Stimulated activated CD4-positive, alpha-beta T cell treated with anti-CD3 and anti-CD28 coated beads, Interleukin-1b, Interleukin-23, amount 100 ng/mL, for 24 hours (primary cell): ENCODE results near the gene PSRC1.

Source experiments
- DNase-seq, 4 experiments: peaks; one replicate each; pipeline ENCODE4 v3.0.0-alpha.2; 2020; ENCODE audit warnings: low read depth in 4 of 4, low spot score in 1 of 4

The PSRC1 gene

DNA sequence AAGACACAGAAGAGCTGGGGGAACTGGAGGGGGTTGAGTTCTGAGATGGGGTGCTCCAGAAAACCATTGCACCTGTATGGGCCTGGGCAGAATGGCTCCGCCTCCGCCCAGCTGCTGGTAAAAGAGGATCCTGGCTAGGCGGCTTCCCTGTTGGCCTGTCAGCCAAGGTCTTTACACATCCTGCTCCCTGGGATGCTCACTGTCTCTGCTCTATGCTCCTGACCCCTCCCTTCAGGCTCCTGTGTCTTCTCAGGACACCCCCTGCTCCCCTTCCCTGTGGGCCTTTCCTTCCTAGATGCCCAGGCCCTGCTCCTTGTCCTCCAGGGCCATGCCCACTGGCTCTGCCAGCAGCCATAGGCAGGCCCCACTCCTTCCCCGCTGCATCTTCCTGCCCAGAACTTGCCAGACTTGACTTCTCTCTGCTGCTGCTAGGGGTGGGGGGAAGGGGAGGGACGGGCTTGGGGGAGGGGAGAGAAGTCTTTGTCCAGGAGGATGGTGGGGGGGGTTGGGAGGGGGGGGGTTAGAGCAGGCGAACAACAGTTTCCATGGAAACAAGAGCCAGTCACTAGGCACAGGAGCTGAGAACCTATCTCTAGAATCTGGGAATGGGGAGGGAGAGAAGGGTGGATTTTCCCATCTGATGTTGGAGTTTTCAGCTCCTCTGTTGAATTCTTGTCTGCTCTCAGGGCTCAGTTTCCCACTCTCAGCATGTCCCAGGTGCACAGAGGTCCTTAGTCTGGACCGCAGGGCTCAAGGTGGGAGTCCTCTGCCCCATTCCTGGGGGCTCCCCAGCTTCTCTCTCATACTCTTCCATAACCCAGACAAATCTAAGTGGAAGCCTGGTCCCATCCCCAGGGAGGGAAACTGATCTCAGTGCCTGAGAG lies 23.0 kb downstream of the PSRC1 start:
- no peak for DNase-seq

GRCh38 chr1:109258481-109259466 lies 24.2 kb downstream of the PSRC1 start:
- DNase-seq: no peak

GRCh38 chr1:109257682-109258421 lies 25.1 kb downstream of the PSRC1 start:
- no peak for DNase-seq

DNA sequence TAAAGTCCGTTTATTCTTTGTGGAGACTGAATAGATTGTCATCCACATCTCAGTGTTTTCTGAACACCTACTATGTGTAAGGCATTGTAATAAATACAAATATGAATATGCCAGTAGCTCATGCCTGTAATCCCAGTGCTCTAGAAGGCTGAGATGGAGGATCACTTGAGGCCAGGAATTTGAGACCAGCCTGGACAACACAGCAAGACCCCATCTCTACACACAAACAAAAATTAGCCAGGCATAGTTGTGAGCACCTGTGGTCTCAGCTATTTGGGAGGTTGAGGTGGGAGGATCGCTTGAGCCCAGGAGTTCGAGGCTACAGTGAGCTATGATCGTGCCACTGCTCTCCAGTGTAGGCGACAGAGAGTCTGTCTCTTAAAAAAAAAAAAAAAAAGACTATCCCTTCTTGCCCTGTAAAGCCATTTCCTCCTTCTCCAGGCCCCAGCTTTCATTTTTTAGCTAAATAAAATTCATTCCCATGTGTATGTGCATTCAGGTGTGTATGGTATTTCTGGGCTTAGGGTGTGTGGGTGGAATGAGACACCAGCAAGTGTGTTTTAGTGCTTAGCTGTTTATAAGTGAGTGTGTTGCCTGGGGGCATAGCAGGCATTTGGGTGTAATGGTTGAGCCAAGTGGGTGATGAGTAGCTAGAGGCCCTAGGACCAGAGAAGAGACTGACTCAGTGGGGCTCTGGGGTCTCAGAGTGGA lies 25.8 kb downstream of the PSRC1 start:
- no peak for DNase-seq

- no peak for DNase-seq
These were observed 26.9 kb downstream of the PSRC1 start for GRCh38 chr1:109256085-109256484.

DNA sequence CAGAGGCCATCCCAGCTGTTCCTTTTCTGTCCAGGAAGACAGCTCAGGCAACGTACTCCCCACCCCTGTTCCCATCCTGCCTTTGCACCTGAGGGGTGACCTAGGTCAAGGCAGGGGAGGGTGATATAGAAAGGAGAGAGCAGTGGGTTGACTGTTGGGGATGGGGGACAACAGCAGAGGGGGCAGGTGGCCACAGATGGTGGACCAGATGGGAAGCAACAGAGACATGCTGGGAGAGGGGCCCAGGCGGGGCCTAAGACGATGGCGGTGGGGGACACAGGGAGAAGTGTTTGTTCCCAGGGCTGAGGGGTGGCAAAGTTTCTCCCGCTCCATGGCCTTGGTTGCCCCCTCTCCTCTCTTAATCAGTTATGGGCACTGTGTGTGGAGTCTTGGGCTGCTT lies 27.3 kb downstream of the PSRC1 start:
- no peak for DNase-seq

DNA sequence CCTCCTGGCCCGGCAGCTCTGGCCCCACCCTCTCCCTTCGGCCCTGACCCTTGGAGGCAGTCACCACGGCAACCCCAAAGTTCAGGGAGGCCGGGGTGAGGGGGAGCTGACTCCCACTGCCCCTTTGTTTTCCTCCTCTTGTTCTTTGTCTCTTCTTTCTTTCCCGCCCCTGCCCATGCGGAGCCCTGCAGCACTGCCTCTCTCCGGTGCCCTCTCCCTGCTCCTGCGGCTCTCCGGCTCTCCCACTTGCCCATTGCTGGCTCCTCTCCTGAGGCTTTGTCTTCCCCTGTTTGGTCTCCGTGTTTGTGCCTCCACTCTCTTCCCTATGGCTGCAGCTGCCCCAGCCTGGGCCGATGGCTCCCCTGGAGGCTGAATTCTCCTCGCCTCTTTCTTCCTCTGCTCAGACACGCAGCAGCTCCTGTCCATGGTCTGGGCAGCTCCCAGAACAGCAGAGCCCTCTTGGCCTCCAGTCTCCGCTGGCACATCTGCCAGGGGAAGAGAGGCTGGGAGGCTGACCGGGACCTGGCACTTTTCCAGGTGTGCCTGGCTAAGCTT lies 27.8 kb downstream of the PSRC1 start:
- DNase-seq: no peak

DNA sequence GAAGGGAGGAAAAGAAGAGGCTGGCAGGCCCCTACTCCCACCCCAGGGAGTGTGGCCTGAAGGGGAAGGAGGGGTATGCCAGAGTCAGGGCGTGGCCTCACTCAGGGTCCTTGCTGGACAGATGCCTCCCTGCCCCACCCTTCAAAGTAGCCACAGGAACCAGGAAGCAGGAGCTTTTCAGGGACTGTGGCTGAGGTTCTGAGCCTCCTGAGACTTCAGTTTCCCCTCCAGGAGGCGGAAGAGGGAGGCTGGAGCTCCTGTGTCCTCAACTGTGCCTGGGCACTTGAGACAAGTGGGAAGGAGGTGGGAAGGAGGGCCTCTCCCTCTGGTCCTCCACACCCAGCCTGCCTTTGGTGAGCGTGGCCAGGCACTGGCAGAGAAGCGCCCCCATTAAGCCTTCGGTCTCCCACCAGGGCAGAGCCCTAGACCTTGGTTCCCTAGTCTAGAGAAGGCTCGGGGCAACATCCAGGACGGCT lies 28.3 kb downstream of the PSRC1 start:
- no peak for DNase-seq

DNA sequence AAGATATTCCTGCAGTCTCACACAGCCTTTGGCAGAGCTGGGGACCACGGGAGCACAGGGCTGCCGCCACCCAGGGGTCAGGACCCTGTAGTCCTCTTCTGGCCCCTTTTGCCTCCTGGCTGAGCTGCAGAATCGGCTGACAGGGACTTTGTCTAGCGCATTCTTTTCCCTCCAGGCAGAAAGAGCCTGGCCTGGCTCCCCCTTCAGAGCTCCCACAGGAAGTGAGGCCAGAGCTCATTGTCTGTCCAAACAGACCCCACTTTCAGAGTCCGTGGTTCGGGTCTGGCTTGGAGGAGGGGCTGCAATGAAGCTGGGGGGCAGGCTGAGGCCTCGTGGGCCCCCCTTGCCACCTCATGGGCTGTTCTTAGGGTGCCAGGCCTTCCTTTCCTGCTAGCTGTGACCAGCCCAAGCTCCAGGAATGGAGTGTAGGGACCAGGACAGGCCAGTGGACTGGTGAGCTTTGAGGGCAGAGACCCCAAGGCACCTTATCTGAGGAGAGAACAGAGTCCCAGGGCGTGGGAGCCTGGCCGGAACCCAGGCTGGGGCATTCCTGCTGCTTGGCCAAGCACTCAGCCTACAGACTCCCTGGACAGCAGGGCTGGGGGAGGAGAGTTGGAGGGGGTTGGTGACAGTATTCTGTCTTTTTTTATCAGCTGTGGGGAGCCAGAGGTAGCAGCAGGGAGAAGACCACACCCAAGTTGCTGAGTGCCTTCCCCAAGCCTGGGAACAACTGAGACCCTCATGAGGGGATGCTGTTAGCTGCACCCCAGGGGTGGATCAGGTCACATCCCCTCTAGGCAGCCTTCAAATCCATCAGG lies 28.9 kb downstream of the PSRC1 start:
- DNase-seq: no peak

- DNase-seq: no peak
These were observed 29.8 kb downstream of the PSRC1 start for GRCh38 chr1:109252893-109253802.

GRCh38 chr1:109252167-109252892 lies 30.6 kb downstream of the PSRC1 start:
- DNase-seq: no peak

- no peak for DNase-seq
These were observed 31.4 kb downstream of the PSRC1 start for GRCh38 chr1:109251277-109252166.

DNA sequence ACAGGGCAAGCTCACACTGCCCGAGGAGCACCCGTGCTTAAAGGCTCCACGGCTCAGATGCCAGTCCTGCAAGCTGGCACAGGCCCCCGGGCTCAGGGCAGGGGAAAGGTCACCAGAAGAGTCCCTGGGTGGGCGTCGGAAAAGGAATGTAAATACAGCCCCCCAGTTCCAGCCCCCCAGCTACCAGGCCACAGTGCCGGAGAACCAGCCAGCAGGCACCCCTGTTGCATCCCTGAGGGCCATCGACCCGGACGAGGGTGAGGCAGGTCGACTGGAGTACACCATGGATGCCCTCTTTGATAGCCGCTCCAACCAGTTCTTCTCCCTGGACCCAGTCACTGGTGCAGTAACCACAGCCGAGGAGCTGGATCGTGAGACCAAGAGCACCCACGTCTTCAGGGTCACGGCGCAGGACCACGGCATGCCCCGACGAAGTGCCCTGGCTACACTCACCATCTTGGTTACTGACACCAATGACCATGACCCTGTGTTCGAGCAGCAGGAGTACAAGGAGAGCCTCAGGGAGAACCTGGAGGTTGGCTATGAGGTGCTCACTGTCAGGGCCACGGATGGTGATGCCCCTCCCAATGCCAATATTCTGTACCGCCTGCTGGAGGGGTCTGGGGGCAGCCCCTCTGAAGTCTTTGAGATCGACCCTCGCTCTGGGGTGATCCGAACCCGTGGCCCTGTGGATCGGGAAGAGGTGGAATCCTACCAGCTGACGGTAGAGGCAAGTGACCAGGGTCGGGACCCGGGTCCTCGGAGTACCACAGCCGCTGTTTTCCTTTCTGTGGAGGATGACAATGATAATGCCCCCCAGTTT lies 32.3 kb downstream of the PSRC1 start:
- no peak for DNase-seq

- DNase-seq: no peak
These were observed 33.1 kb downstream of the PSRC1 start for GRCh38 chr1:109249654-109250401.
